NCI-H345 treated with DMSO at 0.1 percent for 48 hours (cell line): ENCODE data around the gene VSTM2B.

ENCODE experiments used
- DNase-seq: peaks from one replicate; lab custom pipeline; 2025; ENCODE audit not compliant: unreplicated experiment; lab: John Stamatoyannopoulos, UW

The VSTM2B gene

GRCh38 chr19:29529646-29530539 is 4.1 kb downstream of the VSTM2B start:
- DNase-seq, result no peak

GRCh38 chr19:29530540-29531457 is 5.0 kb downstream of the VSTM2B start:
- DNase-seq, result no peak

- DNase-seq, result no peak
Observed at GRCh38 chr19:29531458-29532025, 5.7 kb downstream of the VSTM2B start.

- no peak for DNase-seq
Observed at GRCh38 chr19:29532097-29532496, 6.3 kb downstream of the VSTM2B start.

- no peak for DNase-seq
Observed at GRCh38 chr19:29532956-29533355, 7.2 kb downstream of the VSTM2B start.

- DNase-seq, result no peak
Observed at GRCh38 chr19:29533578-29534544, 8.1 kb downstream of the VSTM2B start.

GRCh38 chr19:29535214-29535831 is 9.5 kb downstream of the VSTM2B start:
- DNase-seq, result no peak

- no peak for DNase-seq
Observed at GRCh38 chr19:29535984-29536508, 10.3 kb downstream of the VSTM2B start.

- no peak for DNase-seq
Observed at GRCh38 chr19:29537181-29537580, 11.4 kb downstream of the VSTM2B start.

GRCh38 chr19:29537601-29538000 is 11.8 kb downstream of the VSTM2B start:
- DNase-seq, result no peak

- no peak for DNase-seq
Observed at GRCh38 chr19:29538146-29538545, 12.4 kb downstream of the VSTM2B start.

GRCh38 chr19:29538651-29539050 is 12.9 kb downstream of the VSTM2B start:
- DNase-seq, result no peak

- no peak for DNase-seq
Observed at GRCh38 chr19:29539131-29539530, 13.3 kb downstream of the VSTM2B start.

GRCh38 chr19:29539670-29540069 is 13.9 kb downstream of the VSTM2B start:
- DNase-seq, result no peak

- no peak for DNase-seq
Observed at GRCh38 chr19:29540114-29540513, 14.3 kb downstream of the VSTM2B start.

GRCh38 chr19:29541473-29542253 is 15.9 kb downstream of the VSTM2B start:
- DNase-seq, result no peak

GRCh38 chr19:29542327-29542726 is 16.5 kb downstream of the VSTM2B start:
- no peak for DNase-seq

- no peak for DNase-seq
Observed at GRCh38 chr19:29542776-29543175, 17.0 kb downstream of the VSTM2B start.

GRCh38 chr19:29543381-29543780 is 17.6 kb downstream of the VSTM2B start:
- DNase-seq, result no peak
